CD4-positive, alpha-beta T cell (primary cell): ENCODE results near the gene HDDC3. TPM values are rescaled to one million over a fixed set of nuclear protein-coding genes. Genes with fewer than 3 reads are reported as not detected.
A peak's percentile ranks its signal among the peaks of the same experiment; 100 is the strongest.

Experiments used
- ATAC-seq: fragments of 200-7000 bp; cut with Tn5 transposase; one replicate; pipeline ENCODE4 v1.10.0; 2022; ENCODE audit warnings: mild to moderate bottlenecking; ENCODE audit not compliant: poor library complexity
- CTCF ChIA-PET: fragments of 350-600 bp; sonication (Branson Sonifier 250); formaldehyde crosslinking; loops from one replicate; lab custom pipeline; 2021; ENCODE audit warnings: antibody characterized with exemption, inconsistent platforms; lab: Charles Lee
- POLR2A ChIA-PET: fragments of 350-600 bp; sonication (Branson Sonifier 250); formaldehyde crosslinking; loops from one replicate; lab custom pipeline; 2021; ENCODE audit warnings: antibody characterized with exemption, inconsistent platforms; lab: Charles Lee
- DNase-seq, 14 experiments: peaks; one replicate each; pipeline ENCODE4 v3.0.0-alpha.2; 2013 to 2020; ENCODE audit warnings: mixed read lengths in 2 of 14
- H3K27ac ChIP-seq, 2 donors: one replicate each; pipeline versions ENCODE4 v1.5.1 to v1.7.0; 2013; ENCODE audit warnings: low read length in 2 of 2, low read depth in 1 of 2, mild to moderate bottlenecking in 1 of 2
- H3K27me3 ChIP-seq, 2 experiments: 1 replicate in 1 of 2; 2 replicates in 1 of 2; pipeline versions ENCODE4 v1.6.1 to v1.7.0; 2013; ENCODE audit warnings: low read length in 2 of 2, control low read depth in 1 of 2, mild to moderate bottlenecking in 1 of 2, moderate library complexity in 1 of 2; ENCODE audit not compliant: insufficient read depth in 2 of 2, control insufficient read depth in 1 of 2
- H3K36me3 ChIP-seq: one replicate; pipeline ENCODE4 v1.6.1; 2013; ENCODE audit warnings: low read length, control low read depth; ENCODE audit not compliant: insufficient read depth
- H3K4me1 ChIP-seq: one replicate; pipeline ENCODE4 v1.6.1; 2013; ENCODE audit warnings: low read length, control low read depth; ENCODE audit not compliant: insufficient read depth
- H3K4me3 ChIP-seq: one replicate; pipeline ENCODE4 v1.5.1; 2013; ENCODE audit warnings: mild to moderate bottlenecking, low read length, moderate library complexity
- H3K9me3 ChIP-seq, 2 experiments: 1 replicate in 1 of 2; 2 replicates in 1 of 2; pipeline versions ENCODE4 v1.6.1 to v1.7.0; 2013; ENCODE audit warnings: low read length in 2 of 2, mild to moderate bottlenecking in 2 of 2, control low read depth in 1 of 2, moderate library complexity in 1 of 2; ENCODE audit not compliant: control insufficient read depth in 1 of 2, insufficient read depth in 1 of 2
- H3K27ac Mint-ChIP-seq: one replicate; pipeline ENCODE4 v1.8.0; 2020; ENCODE audit warnings: mixed read lengths
- H3K27me3 Mint-ChIP-seq: one replicate; pipeline ENCODE4 v1.8.0; 2021; ENCODE audit warnings: mixed read lengths
- H3K36me3 Mint-ChIP-seq: one replicate; pipeline ENCODE4 v1.8.0; 2021; ENCODE audit warnings: low read depth, mixed read lengths
- H3K4me1 Mint-ChIP-seq: one replicate; pipeline ENCODE4 v1.8.0; 2021; ENCODE audit warnings: low read depth, mixed read lengths
- H3K4me3 Mint-ChIP-seq: one replicate; pipeline ENCODE4 v1.8.0; 2020; ENCODE audit warnings: mild to moderate bottlenecking, mixed read lengths
- H3K9me3 Mint-ChIP-seq: one replicate; pipeline ENCODE4 v1.8.0; 2020; ENCODE audit warnings: mixed read lengths
- intact Hi-C, 2 experiments: fragments of 100-400 bp; cut with DNase I in 1 of 2; cut with micrococcal nuclease in 1 of 2; formaldehyde crosslinking; loops; one replicate each; pipeline versions ENCODE4 v1.15.1 to v1.9.0; 2023 to 2025; cut with DNase I, micrococcal nuclease
- total RNA-seq, 174 experiments: library from RNA in 2 of 174; stranded (reverse) in 2 of 174; gene quantifications; one replicate each; pipeline ENCODE4 v1.2.3 and lab custom pipeline; 2021 to 2026
- TF ChIP-seq, protein P1 (sequence below): fragments of 200-600 bp; IDR thresholded peaks from one replicate; pipeline ENCODE4 v1.8.0; 2022; ENCODE audit warnings: antibody characterized with exemption, mild to moderate bottlenecking

Gene HDDC3
- total RNA-seq, 2 experiments from 2014 or later = 9.9 to 10.8 TPM

DNA sequence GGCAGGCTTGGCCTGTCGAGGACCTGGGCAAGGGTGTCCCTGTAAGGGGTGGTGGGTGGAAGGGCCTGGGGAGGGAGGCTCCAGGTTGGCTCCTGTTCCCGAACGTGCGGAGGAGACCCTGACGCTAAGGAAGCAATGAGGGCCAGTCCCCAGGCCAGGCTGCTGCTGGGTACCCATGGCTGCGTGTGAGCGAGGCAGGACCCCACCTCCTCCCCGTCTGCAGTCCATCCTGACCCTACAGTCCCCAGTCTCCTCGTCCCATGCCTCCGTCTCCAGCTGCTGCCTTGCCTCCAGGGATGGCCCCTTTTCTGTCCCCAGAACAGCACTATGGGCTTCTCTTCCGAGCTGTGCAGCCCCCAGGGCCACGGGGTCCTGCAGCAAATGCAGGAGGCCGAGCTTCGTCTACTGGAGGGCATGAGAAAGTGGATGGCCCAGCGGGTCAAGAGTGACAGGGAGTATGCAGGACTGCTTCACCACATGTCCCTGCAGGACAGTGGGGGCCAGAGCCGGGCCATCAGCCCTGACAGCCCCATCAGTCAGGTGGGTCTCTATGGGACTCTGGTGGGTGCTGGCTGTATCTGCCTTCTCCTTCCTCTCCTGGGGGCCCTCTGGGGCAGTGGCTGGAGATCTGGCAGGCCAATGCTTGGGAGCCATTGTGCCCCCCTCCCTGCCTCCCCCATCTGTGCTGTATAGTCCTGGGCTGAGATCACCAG is 47.5 kb downstream of the HDDC3 start:
- Mint-ChIP-seq H3K27me3 (peaks cover 15% of the 10 kb centered on the region), H3K4me1 (peaks cover 13% of the 10 kb centered on the region), H3K27ac (peak overlapping the region; percentile 33), H3K4me3 (no peak overlapping the region), H3K36me3 (peaks cover 12% of the 10 kb centered on the region), H3K9me3 (no peaks in the 10 kb centered on the region)
- no peak for DNase-seq
- Histone ChIP-seq H3K36me3 (peaks cover 18% of the 10 kb centered on the region), H3K4me1 (peaks cover 26% of the 10 kb centered on the region), H3K27me3 (peaks cover 3 to 5% of the 10 kb centered on the region in 2 experiments), H3K9me3 (peaks cover 0 to 4% of the 10 kb centered on the region in 2 experiments), H3K4me3 (peak overlapping the region; percentile 42), H3K27ac (no peak overlapping the region)
- no peak for ATAC-seq
- ChIA-PET CTCF (interaction anchor here (0.5 to 1.9 kb wide), 7 partner anchors 12 to 499 kb away, joined by 3 to 17 read pairs (median 3); no protein-coding TSS in a partner anchor), POLR2A (interaction anchor here (1.4 to 1.9 kb wide), 2 partner anchors 18 to 47 kb away, joined by 5 to 6 read pairs; partner anchors contain the start of gene MAN2A2)
- intact Hi-C loops = loop anchor here (5.0 to 10.0 kb wide), 3 partner anchors 68 to 563 kb away; no protein-coding TSS in a partner anchor
- TF ChIP-seq, protein P1, sequence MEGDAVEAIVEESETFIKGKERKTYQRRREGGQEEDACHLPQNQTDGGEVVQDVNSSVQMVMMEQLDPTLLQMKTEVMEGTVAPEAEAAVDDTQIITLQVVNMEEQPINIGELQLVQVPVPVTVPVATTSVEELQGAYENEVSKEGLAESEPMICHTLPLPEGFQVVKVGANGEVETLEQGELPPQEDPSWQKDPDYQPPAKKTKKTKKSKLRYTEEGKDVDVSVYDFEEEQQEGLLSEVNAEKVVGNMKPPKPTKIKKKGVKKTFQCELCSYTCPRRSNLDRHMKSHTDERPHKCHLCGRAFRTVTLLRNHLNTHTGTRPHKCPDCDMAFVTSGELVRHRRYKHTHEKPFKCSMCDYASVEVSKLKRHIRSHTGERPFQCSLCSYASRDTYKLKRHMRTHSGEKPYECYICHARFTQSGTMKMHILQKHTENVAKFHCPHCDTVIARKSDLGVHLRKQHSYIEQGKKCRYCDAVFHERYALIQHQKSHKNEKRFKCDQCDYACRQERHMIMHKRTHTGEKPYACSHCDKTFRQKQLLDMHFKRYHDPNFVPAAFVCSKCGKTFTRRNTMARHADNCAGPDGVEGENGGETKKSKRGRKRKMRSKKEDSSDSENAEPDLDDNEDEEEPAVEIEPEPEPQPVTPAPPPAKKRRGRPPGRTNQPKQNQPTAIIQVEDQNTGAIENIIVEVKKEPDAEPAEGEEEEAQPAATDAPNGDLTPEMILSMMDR = no peak

DNA sequence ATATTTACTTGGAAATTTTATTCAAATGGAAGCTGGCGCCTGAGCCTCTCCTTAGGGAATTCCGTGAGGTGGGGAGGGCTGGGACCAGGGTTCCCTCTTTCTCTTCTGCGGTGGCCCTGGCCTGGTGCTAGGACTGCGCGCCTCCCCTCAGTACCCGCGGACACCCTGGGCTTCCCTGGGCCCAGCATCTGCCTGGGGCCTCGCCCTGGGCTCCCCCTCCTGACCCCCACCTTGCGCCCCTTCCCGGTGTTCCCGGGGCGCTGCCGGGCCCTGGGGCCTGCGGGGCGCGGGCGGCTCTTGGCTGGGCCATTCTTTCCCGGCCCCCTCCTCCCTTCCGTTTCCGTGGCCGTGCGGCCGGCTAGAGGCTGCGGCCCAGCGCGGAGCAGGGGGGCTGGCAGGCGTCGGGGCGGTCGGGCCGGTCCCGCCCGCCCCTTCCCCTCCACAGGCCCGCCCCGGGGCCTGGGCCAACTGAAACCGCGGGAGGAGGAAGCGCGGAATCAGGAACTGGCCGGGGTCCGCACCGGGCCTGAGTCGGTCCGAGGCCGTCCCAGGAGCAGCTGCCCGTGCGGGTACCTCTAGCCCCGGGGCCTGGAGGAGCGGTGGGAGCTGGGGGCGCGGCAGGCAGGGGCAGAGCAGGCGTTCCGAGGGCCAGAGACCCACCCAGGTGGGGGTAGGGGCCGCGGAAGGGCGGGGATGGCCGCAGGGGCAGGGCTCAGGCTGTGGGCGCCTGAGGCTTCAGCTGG is 48.2 kb downstream of the HDDC3 start, which contains the start of gene FES:
FES (plus strand) TSS at position 529 of the 743 bp plus-strand sequence. CDS start 542 bp downstream, outside the sequence.
- Histone ChIP-seq H3K36me3 (peaks cover 26% of the 10 kb centered on the region), H3K4me3 (peak within 1 kb of the TSS; percentile 42), H3K4me1 (peaks cover 26% of the 10 kb centered on the region), H3K27me3 (peaks cover 3 to 5% of the 10 kb centered on the region in 2 experiments), H3K9me3 (peaks cover 0 to 4% of the 10 kb centered on the region in 2 experiments), H3K27ac (no peak within 1 kb of the TSS)
- DNase-seq = no peak
- H3K27ac Mint-ChIP-seq = peak within 1 kb of the TSS; percentile 33
- H3K4me1 Mint-ChIP-seq = peaks cover 13% of the 10 kb centered on the region
- peaks cover 15% of the 10 kb centered on the region for H3K27me3 Mint-ChIP-seq
- ATAC-seq = no peak
- intact Hi-C loops = loop anchor here in 1 of 2 experiments (10.0 kb wide), 1 partner anchor 399 kb away; no protein-coding TSS in a partner anchor
- ChIA-PET CTCF (interaction anchor here (0.9 kb wide), 1 partner anchor 236 kb away, joined by 3 read pairs; no protein-coding TSS in a partner anchor), POLR2A (interaction anchor here (0.7 to 1.0 kb wide), 2 partner anchors 13 to 19 kb away, joined by 3 to 5 read pairs; partner anchors contain the start of gene MAN2A2)
- H3K36me3 Mint-ChIP-seq = peaks cover 19% of the 10 kb centered on the region
- no peak within 1 kb of the TSS for H3K4me3 Mint-ChIP-seq
- no peaks in the 10 kb centered on the region for H3K9me3 Mint-ChIP-seq
- TF ChIP-seq, protein P1 = no peak

DNA sequence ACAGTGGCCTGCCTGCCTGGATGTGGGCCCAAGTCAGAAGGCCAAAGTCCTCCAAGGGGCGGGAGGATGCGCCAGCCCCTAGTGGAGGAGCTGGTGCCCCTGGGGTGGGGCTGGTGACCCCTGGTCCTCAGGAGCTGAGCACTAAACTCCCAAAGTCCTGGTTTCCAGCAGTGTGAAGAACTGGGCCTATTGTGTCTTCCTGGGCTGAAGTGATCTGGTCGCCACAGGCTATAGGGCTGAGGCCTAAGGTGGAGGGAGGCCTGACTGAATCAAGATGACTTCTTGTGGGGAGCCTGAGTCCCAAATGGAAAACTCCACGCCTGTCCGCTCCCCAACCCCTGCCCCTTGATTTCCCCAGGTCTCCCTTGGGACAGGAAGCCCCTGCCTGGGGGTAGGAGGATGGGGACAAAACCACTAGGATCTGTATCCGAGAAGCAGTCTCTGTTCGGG is 48.8 kb downstream of the HDDC3 start:
- ATAC-seq = no peak
- H3K36me3 ChIP-seq = peaks cover 31% of the 10 kb centered on the region
- no peak overlapping the region for H3K4me3 Mint-ChIP-seq
- peaks cover 3 to 5% of the 10 kb centered on the region in 2 experiments for H3K27me3 ChIP-seq
- H3K27ac Mint-ChIP-seq = no peak overlapping the region
- no peak overlapping the region for H3K27ac ChIP-seq
- intact Hi-C loops = loop anchor here in 1 of 2 experiments (10.0 kb wide), 1 partner anchor 399 kb away; no protein-coding TSS in a partner anchor
- H3K4me3 ChIP-seq = no peak overlapping the region
- DNase-seq = no peak
- H3K9me3 Mint-ChIP-seq = no peaks in the 10 kb centered on the region
- ChIA-PET CTCF (interaction anchor here (0.9 kb wide), 1 partner anchor 235 kb away, joined by 3 read pairs; no protein-coding TSS in a partner anchor), POLR2A (interaction anchor here (0.7 to 1.0 kb wide), 2 partner anchors 13 to 19 kb away, joined by 3 to 5 read pairs; partner anchors contain the start of gene MAN2A2)
- H3K9me3 ChIP-seq = peaks cover 0 to 4% of the 10 kb centered on the region in 2 experiments
- peaks cover 25% of the 10 kb centered on the region for H3K36me3 Mint-ChIP-seq
- TF ChIP-seq, protein P1 = no peak
- peaks cover 26% of the 10 kb centered on the region for H3K4me1 ChIP-seq
- H3K4me1 Mint-ChIP-seq = peaks cover 13% of the 10 kb centered on the region
- peaks cover 15% of the 10 kb centered on the region for H3K27me3 Mint-ChIP-seq
